SK-N-MC (cell line): ENCODE measurements around the gene ZNF263.

Source experiments
- DNase-seq: peaks from one replicate; pipeline ENCODE4 v3.0.0-alpha.2; 2011; ENCODE audit warnings: low read depth, low spot score
- H3K27ac ChIP-seq: fragments of 200-600 bp; sonication (generic); 2 replicates; pipeline ENCODE4 v1.5.1; 2016; ENCODE audit warnings: mixed run types
- H3K36me3 ChIP-seq: fragments of 200-600 bp; sonication (generic); 2 replicates; pipeline ENCODE4 v1.6.1; 2017; ENCODE audit warnings: antibody characterized with exemption, low read length, mixed read lengths; ENCODE audit not compliant: insufficient read depth
- H3K4me3 ChIP-seq: fragments of 200-600 bp; sonication (generic); 2 replicates; pipeline ENCODE4 v1.5.1; 2016
- H3K9ac ChIP-seq: fragments of 200-600 bp; sonication (generic); 2 replicates; pipeline ENCODE4 v1.8.0; 2017; ENCODE audit warnings: mixed run types, mixed read lengths; ENCODE audit not compliant: insufficient read length
- H3K9me3 ChIP-seq: fragments of 200-600 bp; sonication (generic); 2 replicates; pipeline ENCODE4 v1.6.1; 2017; ENCODE audit warnings: low read depth, mild to moderate bottlenecking, antibody characterized with exemption, low read length, moderate library complexity, mixed read lengths
- EZH2 ChIP-seq: fragments of 200-600 bp; sonication (generic); IDR thresholded peaks from one replicate; pipeline ENCODE4 v1.6.1; 2017; ENCODE audit warnings: antibody characterized with exemption
- FOXP2 ChIP-seq: optimal IDR thresholded peaks from 2 replicates; pipeline ENCODE3; 2011; ENCODE audit warnings: mild to moderate bottlenecking, moderate library complexity; ENCODE audit not compliant: insufficient read depth; ENCODE audit errors: extremely low read length, control extremely low read depth
- POLR2AphosphoS5 ChIP-seq: IDR thresholded peaks from 2 replicates; pipeline ENCODE4 v1.6.1; 2012; ENCODE audit warnings: mild to moderate bottlenecking, low read depth, low read length, borderline replicate concordance

The ZNF263 gene

DNA sequence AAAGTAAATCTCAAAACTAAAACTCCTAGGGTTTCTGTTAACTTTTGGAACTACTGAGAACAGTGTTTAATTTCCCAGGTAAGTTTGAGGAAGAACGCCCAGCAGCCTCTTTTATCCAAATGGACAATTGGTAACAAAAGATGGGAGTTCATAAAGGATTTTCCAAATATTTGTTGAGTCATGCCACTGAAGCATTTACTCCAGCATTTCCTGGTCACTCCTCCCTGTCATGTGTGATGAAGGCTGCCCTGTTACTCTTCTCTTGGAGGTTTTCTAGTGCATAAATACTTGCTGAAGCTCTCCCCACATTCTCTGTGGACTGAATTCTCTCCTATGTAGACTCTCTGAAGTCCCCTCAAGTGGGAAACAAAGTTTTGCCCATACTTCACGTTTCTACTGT lies 38.5 kb downstream of the ZNF263 start:
- TF ChIP-seq FOXP2 (no peak), EZH2 (no peak), POLR2AphosphoS5 (no peak)
- no peak overlapping the region for H3K4me3 ChIP-seq
- H3K36me3 ChIP-seq, result peaks cover 18% of the 10 kb centered on the region
- H3K27ac ChIP-seq, result no peak overlapping the region
- peaks cover 18% of the 10 kb centered on the region for H3K9me3 ChIP-seq
- no peak overlapping the region for H3K9ac ChIP-seq
- DNase-seq, result no peak

DNA sequence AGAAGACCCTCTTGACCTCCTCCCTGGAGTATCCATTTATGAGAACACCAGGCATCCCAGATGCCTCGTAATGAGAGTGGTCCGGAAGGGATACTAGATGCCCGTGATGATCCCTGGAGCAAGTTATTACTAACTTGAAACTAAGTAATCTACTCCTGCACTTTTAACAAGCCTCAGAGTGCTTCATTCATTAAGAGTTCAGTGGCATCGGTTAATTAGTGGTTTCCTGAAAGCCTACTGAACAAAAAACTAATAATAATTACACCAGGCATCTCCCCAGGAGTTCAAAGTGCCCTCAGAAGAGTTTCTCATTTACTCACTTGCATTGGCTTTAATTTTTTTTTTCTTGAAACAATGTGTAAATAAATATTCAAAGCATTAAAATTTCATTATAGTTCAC lies 44.2 kb downstream of the ZNF263 start:
- Histone ChIP-seq H3K36me3 (no peaks in the 10 kb centered on the region), H3K9ac (no peak overlapping the region), H3K27ac (no peak overlapping the region), H3K9me3 (no peaks in the 10 kb centered on the region), H3K4me3 (no peak overlapping the region)
- no peak for DNase-seq
- TF ChIP-seq FOXP2 (no peak), EZH2 (no peak), POLR2AphosphoS5 (no peak)

DNA sequence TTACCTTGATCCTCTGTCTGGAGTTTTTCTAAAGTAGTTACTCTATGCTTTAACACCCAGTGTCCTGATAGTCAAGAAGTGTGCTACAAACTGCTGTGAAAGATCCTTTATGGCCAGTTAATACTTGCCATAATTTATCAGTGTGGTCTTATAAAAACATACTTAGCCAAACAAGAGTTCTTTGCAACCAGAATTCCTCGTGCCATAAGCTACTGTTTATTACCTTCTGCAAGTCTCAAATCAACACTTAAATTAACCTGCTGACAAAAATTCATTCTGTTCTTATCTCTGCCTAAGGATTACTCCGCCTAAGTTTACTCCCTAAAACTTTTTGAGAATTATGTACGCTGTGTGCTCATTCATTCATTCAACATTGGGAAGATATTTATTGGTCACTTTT lies 44.8 kb downstream of the ZNF263 start:
- Histone ChIP-seq H3K36me3 (no peaks in the 10 kb centered on the region), H3K9ac (no peak overlapping the region), H3K27ac (no peak overlapping the region), H3K9me3 (no peaks in the 10 kb centered on the region), H3K4me3 (no peak overlapping the region)
- no peak for DNase-seq
- TF ChIP-seq FOXP2 (no peak), EZH2 (no peak), POLR2AphosphoS5 (no peak)

DNA sequence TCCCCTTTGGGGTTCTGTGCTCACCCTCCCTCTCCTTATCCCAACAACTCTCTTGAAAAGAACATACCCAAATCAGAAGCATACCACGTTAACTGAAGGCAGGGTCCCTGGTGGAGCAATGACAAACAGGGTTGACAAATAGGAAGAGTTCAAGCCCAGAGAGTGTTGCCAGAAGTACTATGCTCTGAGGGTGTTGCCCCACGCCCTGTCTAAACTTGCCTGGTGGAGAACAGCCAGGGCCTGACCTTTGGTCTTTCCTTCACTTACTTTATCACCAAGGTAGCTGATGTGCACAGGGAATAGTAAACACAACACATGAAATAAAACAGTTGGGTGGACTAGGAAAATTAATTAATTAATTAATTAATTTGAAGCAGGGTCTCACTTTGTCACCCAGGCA lies 45.4 kb downstream of the ZNF263 start:
- H3K36me3 ChIP-seq, result no peaks in the 10 kb centered on the region
- TF ChIP-seq EZH2, result no peak
- no peak for TF ChIP-seq POLR2AphosphoS5
- TF ChIP-seq FOXP2, result no peak
- no peak overlapping the region for H3K9ac ChIP-seq
- H3K27ac ChIP-seq, result no peak overlapping the region
- no peak for DNase-seq
- H3K9me3 ChIP-seq, result no peaks in the 10 kb centered on the region
- H3K4me3 ChIP-seq, result no peak overlapping the region
